GM11168 (cell line): ENCODE measurements around the gene GSTA4.
"Not testable (repeated sequence)": the region's sequence is repeated elsewhere in the genome, so short reads cannot be mapped to it uniquely, and the experiment has no call there.

ENCODE experiments used
- in situ Hi-C: fragments of 300-500 bp; cut with MboI; formaldehyde crosslinking; loops from one replicate; pipeline ENCODE4 v1.12.0; 2022; ENCODE audit warnings: low sequenced_read_pairs; ENCODE audit not compliant: unreplicated experiment

The GSTA4 gene

DNA sequence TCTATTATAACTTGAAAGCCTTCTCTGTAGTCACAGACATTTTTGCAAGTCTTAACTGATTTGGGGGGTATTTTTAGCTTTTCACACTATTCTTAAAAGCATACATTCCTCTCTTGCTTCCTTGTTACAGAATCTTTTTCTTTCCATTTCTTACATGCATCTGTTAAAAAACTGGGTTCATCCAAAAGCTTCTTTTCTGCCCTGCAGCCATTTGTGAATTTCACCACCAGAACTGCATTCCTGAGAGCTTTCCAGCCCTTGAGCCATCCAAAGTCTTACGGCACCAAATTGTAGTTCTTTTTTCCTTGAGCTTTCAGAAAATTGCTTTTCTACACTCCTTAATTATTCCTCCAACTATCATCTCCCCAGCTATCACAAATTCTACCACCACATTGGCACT lies 19.7 kb upstream of the GSTA4 start:
- in situ Hi-C loops, result no loop called here

DNA sequence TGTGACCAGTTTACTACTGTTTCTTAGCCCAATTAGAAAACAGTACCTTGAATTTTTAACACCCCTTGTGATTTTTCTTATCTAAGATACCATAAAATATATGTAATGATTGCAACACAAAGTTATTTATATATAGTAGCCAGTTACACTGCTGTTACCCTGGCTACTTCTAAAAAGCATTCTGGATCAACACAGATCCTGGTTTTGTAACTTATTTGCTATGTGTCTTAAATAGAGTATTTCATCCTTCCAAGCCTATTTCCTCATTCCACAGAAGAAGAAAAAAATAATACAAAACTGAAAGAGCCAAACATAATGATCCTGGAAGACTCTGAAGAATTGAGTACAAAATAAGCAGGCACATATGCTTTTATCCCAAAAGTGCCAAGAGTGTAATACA lies 19.0 kb upstream of the GSTA4 start:
- in situ Hi-C loops, result no loop called here

DNA sequence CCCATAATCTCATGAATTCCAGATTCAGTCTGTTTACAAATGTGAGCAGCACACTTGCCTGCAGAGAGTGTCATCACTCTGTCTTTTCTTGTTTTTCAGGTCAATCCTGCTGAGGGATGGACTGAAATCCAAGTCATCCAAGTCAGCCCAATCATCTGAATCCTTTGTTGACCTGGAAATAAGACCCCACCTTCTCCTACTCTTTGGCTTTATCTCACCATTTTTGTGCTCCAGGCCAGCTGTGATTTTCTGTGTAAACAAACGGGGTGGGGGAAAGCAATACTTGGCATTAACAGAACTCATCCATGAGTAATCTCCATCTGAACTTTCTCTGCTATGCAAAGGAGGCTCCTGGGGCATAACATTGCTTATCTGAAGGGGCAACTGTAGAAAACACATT lies 16.9 kb upstream of the GSTA4 start:
- in situ Hi-C loops, result no loop called here

DNA sequence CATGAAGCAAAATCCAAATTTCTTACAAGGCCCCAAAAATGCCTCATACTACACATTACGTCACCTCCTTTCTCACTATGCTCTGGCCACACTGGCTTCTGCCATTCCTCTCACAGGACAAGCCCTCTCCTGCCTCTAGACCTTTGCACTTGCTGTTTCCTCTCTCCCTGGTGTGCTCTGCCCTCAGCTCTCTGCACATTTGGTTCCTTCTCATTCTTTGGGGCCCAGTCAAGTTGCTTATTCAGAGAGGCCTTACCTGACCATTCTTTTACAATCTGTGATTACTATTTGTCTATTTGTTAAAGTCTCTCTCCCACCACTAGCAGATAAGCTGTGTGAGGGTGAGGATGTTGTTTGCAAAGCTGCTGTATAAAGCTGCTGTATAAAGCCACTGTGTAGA lies 15.4 kb upstream of the GSTA4 start:
- in situ Hi-C loops, result no loop called here

DNA sequence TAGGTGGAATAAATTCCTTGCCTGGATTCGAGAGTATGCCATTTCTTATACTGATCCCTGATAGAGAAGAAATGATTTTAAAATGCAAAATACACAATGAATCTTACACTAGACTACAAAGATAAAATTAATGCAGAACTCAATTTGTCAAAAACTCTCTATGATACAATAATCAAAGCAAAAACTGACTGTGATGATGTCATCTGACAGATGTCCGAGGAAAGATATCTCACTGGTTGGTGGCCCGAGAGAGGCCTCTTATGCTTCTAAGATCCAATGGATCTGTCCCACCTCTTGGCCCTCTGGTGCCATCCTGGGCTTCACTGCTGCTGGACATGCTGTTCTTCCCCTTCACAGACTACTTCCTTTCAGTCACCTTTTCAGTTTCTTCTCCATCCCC lies 14.4 kb upstream of the GSTA4 start:
- in situ Hi-C loops, result no loop called here

DNA sequence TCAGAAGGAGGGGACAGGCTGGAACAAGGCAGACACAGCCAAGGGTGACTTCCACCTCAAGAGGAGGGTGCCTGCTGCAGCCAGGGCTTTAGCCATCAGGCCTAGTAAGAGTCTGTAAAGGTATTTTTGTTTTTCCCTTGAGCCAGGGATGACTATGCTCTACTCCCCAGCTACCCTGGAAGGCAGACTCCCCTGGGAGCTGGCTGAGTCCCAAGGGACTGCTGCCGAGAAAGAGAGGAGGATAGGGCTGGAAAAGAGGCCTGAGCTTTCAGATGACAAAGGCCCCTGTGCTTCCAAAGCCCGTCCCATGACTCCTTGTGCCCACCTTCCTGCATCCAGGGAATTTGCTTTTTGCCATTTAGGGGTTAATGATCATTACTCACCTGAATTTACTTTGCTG lies 14.0 kb upstream of the GSTA4 start:
- in situ Hi-C loops, result no loop called here

DNA sequence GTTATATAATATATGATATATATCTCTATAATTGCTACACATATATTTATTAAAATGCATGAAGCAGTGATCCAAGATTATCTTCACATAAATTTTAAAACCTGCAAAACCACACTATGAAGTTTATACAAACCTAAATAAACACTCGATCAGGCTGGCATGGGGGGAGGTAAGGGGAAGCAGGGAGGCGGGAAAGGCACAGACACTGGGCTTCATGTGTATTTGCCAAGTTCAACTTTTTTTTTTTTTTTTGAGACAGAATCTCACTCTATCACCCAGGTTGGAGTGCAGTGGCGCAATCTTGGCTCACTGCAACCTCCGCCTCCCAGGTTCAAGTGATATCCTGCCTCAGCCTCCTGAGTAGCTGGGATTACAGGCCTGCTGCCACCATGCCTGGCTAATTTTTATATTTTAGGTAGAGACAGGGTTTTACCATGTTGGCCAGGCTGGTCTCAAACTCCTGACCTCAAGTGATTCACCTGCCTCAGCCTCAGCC lies 13.2 kb upstream of the GSTA4 start:
- in situ Hi-C loops, result not testable (repeated sequence)

DNA sequence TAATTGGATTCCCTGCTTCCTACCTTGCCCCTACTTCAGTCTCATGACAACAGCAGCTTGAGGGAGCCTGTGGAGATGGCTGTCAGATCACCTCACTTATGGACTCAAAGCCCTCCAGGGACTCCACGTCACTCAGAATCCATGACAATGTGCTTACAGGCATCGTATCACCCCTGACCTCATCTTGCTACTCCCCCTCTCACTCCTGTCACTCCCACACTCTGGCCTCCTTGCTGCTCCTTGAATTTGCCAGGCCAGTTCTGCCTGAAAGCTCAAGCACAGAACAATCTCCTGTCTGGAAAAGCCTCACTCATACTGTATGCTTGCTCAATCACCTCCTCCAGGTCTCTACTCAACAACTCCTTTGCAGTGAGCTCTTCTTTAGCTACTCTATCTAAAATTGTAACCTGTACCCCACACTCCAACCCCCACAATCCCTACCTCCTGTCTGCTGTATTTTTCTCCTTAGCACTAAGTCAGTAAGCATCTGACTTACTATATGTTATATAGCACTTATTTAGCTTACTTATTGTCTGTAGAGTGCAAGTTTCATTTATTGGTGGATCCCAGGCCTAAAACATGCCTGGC lies 10.7 kb upstream of the GSTA4 start:
- in situ Hi-C loops, result no loop called here

DNA sequence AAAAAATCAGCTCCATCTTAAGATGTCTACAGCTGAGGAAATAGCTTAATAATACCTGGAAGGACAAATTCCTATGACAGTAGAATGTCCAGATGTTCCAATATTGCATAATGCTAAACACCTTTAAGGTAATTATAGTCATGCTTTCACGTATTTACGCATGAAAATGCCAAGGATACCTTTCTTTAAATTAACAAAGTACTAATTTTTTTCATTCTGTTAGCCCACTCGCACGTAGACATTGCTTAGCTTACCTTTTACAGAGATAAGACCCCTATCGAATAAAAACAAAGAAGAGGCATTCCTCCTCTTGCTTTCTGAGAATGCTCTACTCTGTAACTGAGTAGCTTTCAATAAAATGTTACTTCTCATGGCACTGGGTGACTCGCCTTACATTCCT lies 4.4 kb upstream of the GSTA4 start:
- in situ Hi-C loops, result loop anchor here (5.0 kb wide), 1 partner anchor 53 kb away; no protein-coding TSS in a partner anchor

DNA sequence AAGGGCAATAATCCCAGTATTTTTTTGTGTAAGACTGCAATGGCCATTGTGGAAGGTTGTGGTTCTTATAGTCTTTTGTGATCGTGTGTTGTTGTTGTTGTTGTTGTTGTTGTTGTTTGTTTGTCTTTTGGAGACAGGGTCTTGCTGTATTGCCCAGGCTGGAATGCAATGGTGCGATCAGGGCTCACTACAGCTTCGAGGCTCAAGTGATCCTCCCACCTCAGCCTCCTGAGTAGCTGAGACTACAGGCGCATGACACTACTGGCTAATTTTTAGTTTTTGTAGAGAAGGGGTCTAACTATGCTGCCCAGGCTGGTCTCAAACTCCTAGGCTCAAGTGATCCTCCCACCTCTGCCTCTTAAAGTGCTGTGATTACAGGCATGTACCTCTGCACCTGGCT lies 3.5 kb upstream of the GSTA4 start:
- in situ Hi-C loops, result loop anchor here (5.0 kb wide), 1 partner anchor 54 kb away; no protein-coding TSS in a partner anchor

DNA sequence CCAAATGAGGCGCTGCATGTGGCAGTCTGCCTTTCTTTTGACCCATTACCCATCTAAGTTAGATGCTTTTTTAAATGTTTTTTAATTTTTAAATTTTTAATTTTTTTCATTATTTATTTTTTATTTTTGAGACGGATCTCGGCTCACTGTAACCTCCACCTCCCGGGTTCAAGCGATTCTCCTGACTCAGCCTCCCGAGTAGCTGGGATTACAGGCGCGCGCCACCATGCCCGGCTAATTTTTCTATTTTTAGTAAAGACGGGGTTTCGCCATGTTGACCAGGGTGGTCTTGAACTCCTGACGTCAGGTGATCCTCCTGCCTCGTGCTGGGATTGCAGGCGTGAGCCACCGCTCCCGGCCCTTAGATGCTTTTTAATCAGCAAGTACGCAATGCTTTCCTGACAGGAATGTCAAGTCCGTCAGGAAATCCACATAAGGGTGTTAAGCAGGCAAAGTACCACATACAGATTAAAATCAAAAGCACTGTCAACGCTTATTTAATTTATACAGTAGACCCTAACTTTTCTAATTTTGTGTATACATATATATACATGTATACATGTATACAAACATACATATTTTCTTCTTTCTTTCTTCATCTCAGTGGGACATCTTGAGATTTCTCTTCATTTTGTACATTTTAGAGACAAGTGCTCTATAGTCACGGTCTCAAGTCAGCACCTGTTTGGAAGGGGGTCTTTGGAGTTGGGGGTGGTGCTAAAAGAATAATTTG lies 995 bp upstream of the GSTA4 start:
- in situ Hi-C loops, result loop anchor here (5.0 kb wide), 1 partner anchor 56 kb away; no protein-coding TSS in a partner anchor

DNA sequence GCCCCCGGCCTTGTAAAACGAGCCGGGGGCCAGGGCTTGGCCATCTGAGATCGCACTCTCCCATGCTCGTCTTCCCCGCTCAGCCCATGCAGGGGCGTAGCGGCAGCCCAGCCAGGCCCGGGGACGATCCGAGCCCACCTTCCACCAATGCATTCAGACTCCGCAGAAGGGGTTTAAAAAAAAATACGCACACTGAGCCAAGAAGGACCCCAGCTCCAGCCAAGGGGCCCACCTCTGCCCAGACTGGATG lies 320 bp downstream of the GSTA4 start:
- in situ Hi-C loops, result loop anchor here (5.0 kb wide), 1 partner anchor 58 kb away; no protein-coding TSS in a partner anchor

DNA sequence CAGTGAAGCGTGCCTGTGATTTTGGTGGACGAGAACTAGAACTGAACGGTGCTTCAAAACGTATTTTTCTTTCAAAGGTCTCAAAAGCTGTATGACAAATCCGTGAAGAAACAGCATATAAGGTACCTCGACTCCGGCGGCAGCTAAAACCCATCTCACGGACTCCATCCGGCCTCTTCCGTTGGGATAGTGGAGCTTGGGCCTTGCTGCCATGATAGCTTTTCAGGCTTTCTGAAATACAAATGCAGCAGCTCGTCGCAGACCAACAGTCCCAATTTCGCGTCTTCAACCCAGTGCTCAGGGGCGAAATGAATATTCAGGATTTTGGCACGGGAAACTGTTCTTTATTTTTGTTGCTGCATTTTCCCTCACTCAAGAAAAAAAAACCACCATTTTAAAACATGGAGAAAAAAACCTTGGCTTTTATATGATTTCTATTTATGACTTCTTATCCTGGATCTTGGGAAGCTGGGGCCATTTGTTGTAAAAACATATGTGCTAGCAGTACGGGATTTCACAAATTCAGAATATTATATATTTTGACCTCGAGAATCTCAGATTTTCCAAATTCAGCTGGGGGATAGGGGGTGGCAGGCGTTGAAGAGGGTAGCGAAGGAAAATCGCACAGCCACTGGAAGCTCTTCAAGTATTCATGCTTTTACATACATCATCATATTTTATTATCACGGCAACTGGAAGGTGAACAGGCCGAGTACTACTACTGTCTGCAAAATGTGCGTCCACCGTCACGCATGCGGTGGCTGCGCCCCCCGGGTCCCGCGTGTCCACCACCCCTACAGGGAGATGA lies 849 bp downstream of the GSTA4 start:
- in situ Hi-C loops, result no loop called here

DNA sequence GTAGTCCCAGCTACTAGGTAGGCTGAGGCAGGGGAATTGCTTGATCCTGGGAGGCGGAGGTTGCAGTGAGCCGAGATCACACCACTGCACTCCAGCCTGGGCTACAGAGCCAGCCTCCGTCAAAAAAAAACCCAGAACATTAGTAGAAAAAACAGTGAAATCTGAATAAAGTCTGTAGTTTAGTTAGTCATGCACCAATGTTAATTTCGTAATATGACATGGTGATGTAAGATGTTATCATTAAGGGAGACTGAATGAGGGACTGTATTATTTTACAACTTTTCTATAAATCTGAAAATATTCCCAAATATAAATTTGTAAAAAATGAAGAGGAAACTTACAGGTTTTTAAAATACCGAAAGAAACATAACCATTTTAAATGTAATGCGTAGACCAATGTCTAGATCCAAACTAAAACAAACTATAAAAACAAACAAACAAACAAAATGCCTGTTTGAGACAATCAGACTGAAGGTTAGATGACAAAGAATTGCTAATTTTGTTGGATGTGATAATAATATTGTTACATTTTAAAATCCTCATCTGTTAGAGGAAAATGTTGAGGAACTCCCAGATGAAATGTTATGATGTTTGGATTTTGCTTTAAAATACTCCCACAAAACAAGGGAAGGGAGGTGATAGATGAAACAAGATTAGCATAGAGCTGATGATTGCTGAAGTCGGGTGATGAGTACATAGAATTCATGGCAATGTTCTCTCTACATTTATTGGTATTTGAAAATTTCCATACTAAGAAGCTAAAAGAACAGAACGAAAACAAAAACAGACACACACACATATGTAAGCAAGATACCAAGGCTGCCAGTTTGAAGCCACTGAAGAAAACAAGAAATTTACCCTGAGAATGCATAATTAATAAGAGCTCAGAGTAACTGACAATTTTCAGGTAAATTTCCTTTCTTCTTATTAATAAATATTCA lies 1.8 kb downstream of the GSTA4 start:
- in situ Hi-C loops, result no loop called here

DNA sequence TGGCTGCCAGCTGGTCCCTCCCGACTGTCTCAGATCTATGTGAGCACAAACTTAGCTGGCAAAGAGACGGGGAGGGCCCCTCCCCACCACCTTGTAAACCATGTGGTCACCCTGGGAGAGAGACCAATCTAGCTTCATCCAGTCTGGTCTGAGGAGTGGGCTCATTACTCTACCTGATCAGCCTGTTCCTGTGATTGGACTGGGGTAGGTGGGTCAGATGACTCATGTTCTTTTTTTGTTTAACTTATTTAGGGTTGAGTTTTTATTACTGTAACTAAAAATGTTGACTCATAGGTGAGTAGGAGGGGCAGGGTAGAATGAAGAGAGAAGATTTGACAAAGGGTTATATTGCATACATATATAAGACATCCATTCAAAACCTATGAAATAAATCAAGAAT lies 4.7 kb downstream of the GSTA4 start:
- in situ Hi-C loops, result no loop called here

DNA sequence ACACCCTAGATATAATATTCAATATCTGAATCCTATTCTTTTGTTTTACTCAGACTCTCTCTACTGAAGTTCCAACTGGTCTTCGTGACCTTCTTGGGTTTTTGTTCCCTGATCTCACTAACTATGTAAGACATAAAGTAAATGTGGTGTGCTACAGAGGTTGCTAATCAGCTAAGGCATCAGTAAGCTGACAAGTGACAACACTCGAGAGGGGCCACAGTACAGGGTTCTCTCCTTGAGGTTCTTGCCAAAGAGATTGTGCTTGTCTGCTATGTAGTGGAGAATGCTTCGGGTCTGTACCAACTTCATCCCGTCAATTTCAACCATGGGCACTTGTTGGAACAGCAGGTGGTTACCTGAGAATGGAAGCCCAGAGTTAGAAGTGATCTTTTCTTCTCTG lies 9.9 kb downstream of the GSTA4 start:
- in situ Hi-C loops, result no loop called here

DNA sequence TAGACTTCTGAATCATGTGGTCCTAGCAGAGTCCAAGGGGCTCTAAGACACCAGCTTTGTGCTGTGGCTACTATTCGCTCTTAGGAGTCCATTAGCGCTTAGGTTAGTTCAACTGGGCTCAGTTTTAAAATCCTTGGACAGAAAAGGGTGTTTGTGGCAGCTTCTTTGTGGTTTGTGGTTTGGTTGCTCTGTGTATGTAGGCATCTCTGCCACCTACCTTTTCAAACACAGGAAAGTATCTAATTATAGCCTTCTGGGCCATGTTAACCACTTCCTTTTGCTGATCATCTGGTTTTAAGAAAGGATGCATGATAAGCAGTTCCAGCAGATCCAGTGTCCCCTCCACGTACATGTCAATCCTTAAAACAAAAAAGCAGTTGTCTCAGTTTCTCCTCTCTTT lies 10.8 kb downstream of the GSTA4 start:
- in situ Hi-C loops, result no loop called here

DNA sequence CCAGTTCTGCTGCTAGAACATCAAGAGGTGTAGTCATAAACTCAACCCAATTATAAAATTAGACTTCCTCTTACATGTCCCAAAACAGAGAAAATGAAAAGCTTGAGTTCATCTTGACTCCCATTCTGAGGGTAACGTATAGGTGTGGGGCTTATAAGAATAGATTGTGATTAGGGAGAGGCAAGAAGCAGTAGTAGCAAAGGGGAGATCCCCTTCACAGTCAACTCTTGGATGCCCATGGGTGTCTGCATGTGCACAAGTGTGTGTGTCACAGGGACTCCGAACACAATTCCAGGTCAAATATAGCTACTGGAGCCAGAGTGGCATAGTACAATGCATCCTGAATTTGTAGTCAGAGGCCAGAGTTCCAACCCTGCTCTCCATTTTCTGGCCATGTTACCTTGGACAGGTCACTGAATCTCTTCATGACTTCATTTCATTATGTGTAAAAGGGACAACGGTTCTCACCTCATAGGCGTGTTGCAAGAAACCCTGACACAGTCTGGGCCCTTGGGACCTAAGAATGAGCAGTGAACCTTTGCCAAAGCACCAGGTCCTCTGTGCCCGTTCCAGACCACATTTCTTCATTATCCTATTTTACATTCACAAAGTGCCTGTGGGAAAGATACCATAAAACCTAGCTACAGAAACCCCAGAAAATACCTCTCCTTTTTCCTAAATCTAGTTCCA lies 11.8 kb downstream of the GSTA4 start:
- in situ Hi-C loops, result no loop called here

DNA sequence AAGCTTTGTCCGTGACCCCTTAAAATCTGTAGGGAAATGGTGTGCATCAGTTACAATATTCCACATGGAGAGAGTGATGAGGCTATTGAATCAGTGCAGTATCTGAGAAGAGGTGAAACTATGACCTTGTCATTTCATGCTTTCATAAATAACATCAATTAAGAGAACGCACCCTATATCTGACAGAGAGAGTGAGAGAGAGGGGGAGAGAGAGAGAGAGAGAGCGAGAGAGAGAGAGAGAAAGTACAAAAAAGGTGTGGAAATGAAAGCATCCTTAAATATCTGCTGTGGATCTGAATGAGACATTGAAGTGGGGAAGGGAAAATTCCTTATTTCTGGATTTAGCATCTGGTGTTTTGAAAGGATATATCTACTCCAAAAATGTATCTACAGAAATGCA lies 12.4 kb downstream of the GSTA4 start:
- in situ Hi-C loops, result no loop called here
